CD14-positive monocyte (primary cell): Measurements from ENCODE around the gene HK3. TPM values are rescaled to one million over a fixed set of nuclear protein-coding genes. Genes with fewer than 3 reads are reported as not detected.

Experiments
- DNase-seq, 3 donors: peaks; one replicate each; pipeline ENCODE4 v3.0.0-alpha.2; 2011 to 2022
- H2AFZ ChIP-seq: 2 replicates; pipeline ENCODE4 v1.6.0; 2012; ENCODE audit warnings: mild to moderate bottlenecking, low read depth, low read length, inconsistent platforms; ENCODE audit not compliant: insufficient read depth, poor library complexity, severe bottlenecking
- H3K27ac ChIP-seq, 2 donors: 1 replicate in 1 of 2; 2 replicates in 1 of 2; pipeline ENCODE4 v1.5.1; 2012 to 2013; ENCODE audit warnings: low read length in 2 of 2, control low read depth in 1 of 2, inconsistent platforms in 1 of 2, low read depth in 1 of 2, mild to moderate bottlenecking in 1 of 2
- H3K27me3 ChIP-seq, 2 donors: one replicate each; pipeline versions ENCODE4 v1.6.0 to v1.6.1; 2011 to 2013; ENCODE audit warnings: low read length in 2 of 2; ENCODE audit not compliant: control insufficient read depth in 2 of 2, insufficient read depth in 2 of 2
- H3K36me3 ChIP-seq, 2 donors: replicated peaks in 1 of 2; 1 replicate in 1 of 2; 2 replicates in 1 of 2; pipeline versions ENCODE4 v1.5.1 to v1.6.1; 2012 to 2013; ENCODE audit warnings: low read length in 2 of 2, control low read depth in 1 of 2, inconsistent platforms in 1 of 2, mild to moderate bottlenecking in 1 of 2; ENCODE audit not compliant: insufficient read depth in 2 of 2, control insufficient read depth in 1 of 2
- H3K4me1 ChIP-seq, 2 donors: 1 replicate in 1 of 2; 2 replicates in 1 of 2; pipeline versions ENCODE4 v1.5.1 to v1.6.1; 2012 to 2013; ENCODE audit warnings: low read length in 2 of 2, control low read depth in 1 of 2, inconsistent platforms in 1 of 2, mild to moderate bottlenecking in 1 of 2, moderate library complexity in 1 of 2; ENCODE audit not compliant: insufficient read depth in 2 of 2, control insufficient read depth in 1 of 2
- H3K4me2 ChIP-seq: replicated peaks from 2 replicates; pipeline ENCODE3; 2012; ENCODE audit warnings: low read length, moderate library complexity, mild to moderate bottlenecking; ENCODE audit not compliant: poor library complexity, severe bottlenecking; ENCODE audit errors: extremely low read depth
- H3K4me3 ChIP-seq, 3 experiments: fragments of 200-600 bp in 1 of 3; sonication (generic) in 1 of 3; replicated peaks in 1 of 3; 1 replicate in 2 of 3; 2 replicates in 1 of 3; pipeline ENCODE4 v1.5.1; 2011 to 2013; ENCODE audit warnings: low read length in 3 of 3, mild to moderate bottlenecking in 3 of 3, control low read depth in 2 of 3, low read depth in 2 of 3, inconsistent platforms in 1 of 3, moderate library complexity in 1 of 3
- H3K79me2 ChIP-seq: 2 replicates; pipeline ENCODE4 v1.6.0; 2012; ENCODE audit warnings: mild to moderate bottlenecking, control low read depth, inconsistent platforms, low read length, moderate library complexity; ENCODE audit not compliant: insufficient read depth
- H3K9ac ChIP-seq: 2 replicates; pipeline ENCODE4 v1.6.0; 2017; ENCODE audit warnings: low read length, mild to moderate bottlenecking; ENCODE audit not compliant: insufficient read depth, poor library complexity, severe bottlenecking
- H3K9me3 ChIP-seq, 2 donors: replicated peaks in 1 of 2; 1 replicate in 1 of 2; 2 replicates in 1 of 2; pipeline versions ENCODE4 v1.5.1 to v1.6.1; 2012 to 2013; ENCODE audit warnings: low read length in 2 of 2, control low read depth in 1 of 2; ENCODE audit not compliant: control insufficient read depth in 1 of 2, insufficient read depth in 1 of 2
- H4K20me1 ChIP-seq: 2 replicates; pipeline ENCODE4 v1.6.0; 2012; ENCODE audit warnings: mild to moderate bottlenecking, low read length, control low read depth, moderate library complexity; ENCODE audit not compliant: insufficient read depth
- H3K27ac Mint-ChIP-seq, 7 donors: one replicate each; pipeline ENCODE4 v1.8.0; 2020; ENCODE audit warnings: mild to moderate bottlenecking in 7 of 7, mixed read lengths in 7 of 7, moderate library complexity in 6 of 7, inconsistent platforms in 2 of 7
- H3K27me3 Mint-ChIP-seq, 3 donors: one replicate each; pipeline ENCODE4 v1.8.0; 2021 to 2022; ENCODE audit warnings: low read depth in 3 of 3, mild to moderate bottlenecking in 3 of 3, mixed read lengths in 3 of 3, moderate library complexity in 3 of 3, inconsistent platforms in 1 of 3
- H3K36me3 Mint-ChIP-seq, 2 donors: one replicate each; pipeline ENCODE4 v1.8.0; 2020; ENCODE audit warnings: mixed read lengths in 2 of 2, inconsistent platforms in 1 of 2, mild to moderate bottlenecking in 1 of 2
- H3K4me1 Mint-ChIP-seq: one replicate; pipeline ENCODE4 v1.8.0; 2020; ENCODE audit warnings: mild to moderate bottlenecking, mixed read lengths
- H3K4me3 Mint-ChIP-seq, 2 donors: one replicate each; pipeline ENCODE4 v1.8.0; 2020; ENCODE audit warnings: mild to moderate bottlenecking in 2 of 2, mixed read lengths in 2 of 2, moderate library complexity in 1 of 2
- H3K9me3 Mint-ChIP-seq, 7 donors: one replicate each; pipeline ENCODE4 v1.8.0; 2020 to 2022; ENCODE audit warnings: mixed read lengths in 7 of 7, mild to moderate bottlenecking in 6 of 7, moderate library complexity in 6 of 7, inconsistent platforms in 2 of 7
- WGBS: methylation state at CpG from one replicate; pipeline ENCODE4 v1.1.5; 2013; ENCODE audit warnings: missing lambda C conversion rate; ENCODE audit not compliant: insufficient coverage; 5-methylcytosine and 5-hydroxymethylcytosine counted together
- intact Hi-C, 2 donors: fragments of 100-400 bp; cut with micrococcal nuclease; formaldehyde crosslinking; loops; one replicate each; pipeline versions ENCODE4 v1.15.0 to v1.15.1; 2023
- polyA plus RNA-seq, 3 donors: library from polyadenylated mRNA; depleted of rRNA in 1 of 3; unstranded in 2 of 3; stranded (reverse) in 1 of 3; fragments of 300-500 nt in 2 of 3; fragments of >200 nt in 1 of 3; fragmentation: Illumina TruSeq in 2 of 3; gene quantifications; 1 replicate in 2 of 3; 2 replicates in 1 of 3; pipeline ENCODE4 v1.2.3, GENCODE V29; 2012 to 2021
- TF ChIP-seq, protein P1 (sequence below): fragments of 200-600 bp; IDR thresholded peaks from one replicate; pipeline ENCODE4 v1.8.0; 2022; ENCODE audit warnings: antibody characterized with exemption, mild to moderate bottlenecking

The HK3 gene
- polyA plus RNA-seq, 3 donors: 174 to 988 (median 204) TPM

DNA sequence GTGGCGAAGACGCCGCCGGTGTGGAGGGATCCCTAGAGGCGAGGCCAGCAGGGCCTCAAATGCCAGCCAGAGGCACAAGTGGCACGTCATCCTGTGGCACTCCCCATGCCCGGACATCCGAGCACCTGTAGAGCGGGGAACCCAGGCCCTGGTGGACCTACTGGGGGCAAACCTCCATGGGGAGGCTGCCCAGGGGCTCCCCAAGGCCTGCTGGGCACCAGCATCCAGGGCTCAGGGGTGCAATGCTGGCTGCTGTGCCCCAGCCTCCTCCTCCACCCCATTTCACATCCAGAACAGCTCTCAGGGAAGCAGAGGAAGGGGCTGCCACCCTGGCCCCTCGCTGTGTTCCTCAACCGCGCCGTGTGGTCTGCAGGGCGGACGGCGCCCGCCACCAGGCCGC lies 43.5 kb downstream of the HK3 start:
- Histone ChIP-seq H4K20me1 (no peaks in the 10 kb centered on the region), H3K9me3 (no peaks in the 10 kb centered on the region), H3K27ac (no peak overlapping the region), H3K36me3 (no peaks in the 10 kb centered on the region), H2AFZ (no peak overlapping the region), H3K27me3 (no peaks in the 10 kb centered on the region), H3K79me2 (no peaks in the 10 kb centered on the region), H3K4me3 (no peak overlapping the region), H3K9ac (no peak overlapping the region), H3K4me1 (no peaks in the 10 kb centered on the region), H3K4me2 (no peak overlapping the region)
- Mint-ChIP-seq H3K4me1 (no peaks in the 10 kb centered on the region), H3K27ac (no peak overlapping the region), H3K27me3 (peaks cover 8 to 16% (median 12%) of the 10 kb centered on the region in 3 donors), H3K36me3 (no peaks in the 10 kb centered on the region), H3K9me3 (peaks cover 0 to 8% (median 4%) of the 10 kb centered on the region in 7 donors), H3K4me3 (no peak overlapping the region)
- no peak for DNase-seq
- TF ChIP-seq, protein P1, sequence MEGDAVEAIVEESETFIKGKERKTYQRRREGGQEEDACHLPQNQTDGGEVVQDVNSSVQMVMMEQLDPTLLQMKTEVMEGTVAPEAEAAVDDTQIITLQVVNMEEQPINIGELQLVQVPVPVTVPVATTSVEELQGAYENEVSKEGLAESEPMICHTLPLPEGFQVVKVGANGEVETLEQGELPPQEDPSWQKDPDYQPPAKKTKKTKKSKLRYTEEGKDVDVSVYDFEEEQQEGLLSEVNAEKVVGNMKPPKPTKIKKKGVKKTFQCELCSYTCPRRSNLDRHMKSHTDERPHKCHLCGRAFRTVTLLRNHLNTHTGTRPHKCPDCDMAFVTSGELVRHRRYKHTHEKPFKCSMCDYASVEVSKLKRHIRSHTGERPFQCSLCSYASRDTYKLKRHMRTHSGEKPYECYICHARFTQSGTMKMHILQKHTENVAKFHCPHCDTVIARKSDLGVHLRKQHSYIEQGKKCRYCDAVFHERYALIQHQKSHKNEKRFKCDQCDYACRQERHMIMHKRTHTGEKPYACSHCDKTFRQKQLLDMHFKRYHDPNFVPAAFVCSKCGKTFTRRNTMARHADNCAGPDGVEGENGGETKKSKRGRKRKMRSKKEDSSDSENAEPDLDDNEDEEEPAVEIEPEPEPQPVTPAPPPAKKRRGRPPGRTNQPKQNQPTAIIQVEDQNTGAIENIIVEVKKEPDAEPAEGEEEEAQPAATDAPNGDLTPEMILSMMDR: no peak
- intact Hi-C loops: no loop called here
- 91% methylated on average over 10 of the region's 18 CpGs for WGBS

GRCh38 chr5:176854164-176854563 lies 45.0 kb downstream of the HK3 start:
- H3K4me1 ChIP-seq: no peaks in the 10 kb centered on the region
- H3K27ac ChIP-seq: no peak overlapping the region
- H3K79me2 ChIP-seq: no peaks in the 10 kb centered on the region
- H3K27me3 ChIP-seq: no peaks in the 10 kb centered on the region
- Mint-ChIP-seq H3K4me1 (no peaks in the 10 kb centered on the region), H3K36me3 (no peaks in the 10 kb centered on the region), H3K9me3 (peaks cover 0 to 8% (median 4%) of the 10 kb centered on the region in 7 donors), H3K27me3 (peaks cover 10 to 17% (median 16%) of the 10 kb centered on the region in 3 donors), H3K4me3 (no peak overlapping the region), H3K27ac (no peak overlapping the region)
- TF ChIP-seq, protein P1: no peak
- whole genome bisulfite sequencing: 20% methylated on average over 2 of the region's 8 CpGs
- H3K4me3 ChIP-seq: no peak overlapping the region
- DNase-seq: no peak
- no peaks in the 10 kb centered on the region for H3K9me3 ChIP-seq
- no peak overlapping the region for H2AFZ ChIP-seq
- no peaks in the 10 kb centered on the region for H4K20me1 ChIP-seq
- intact Hi-C loops: no loop called here
- H3K36me3 ChIP-seq: no peaks in the 10 kb centered on the region
- no peak overlapping the region for H3K9ac ChIP-seq
- H3K4me2 ChIP-seq: no peak overlapping the region
